ENCODE results near the gene PREX1.

DNA sequence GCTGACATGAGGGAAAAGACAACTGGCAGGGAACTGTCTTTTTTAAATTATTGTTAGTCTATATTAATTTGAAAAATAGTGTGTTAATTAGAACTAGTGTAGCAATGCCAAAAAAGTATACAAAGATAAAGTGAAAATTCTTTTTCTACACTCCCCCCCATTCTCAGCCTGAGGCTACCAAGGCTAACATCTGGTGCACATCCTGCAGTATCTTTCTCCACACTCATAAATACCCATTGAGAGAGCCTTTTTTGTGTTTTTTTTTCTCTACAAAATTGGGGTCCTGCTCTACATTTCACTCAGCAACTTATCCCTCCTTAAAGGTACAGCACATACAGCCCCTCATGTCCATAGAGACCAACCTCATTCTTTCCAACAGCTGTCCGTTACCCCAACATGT, 20.7 kb downstream of the PREX1 start:
- TF ChIP-seq, protein P1, sequence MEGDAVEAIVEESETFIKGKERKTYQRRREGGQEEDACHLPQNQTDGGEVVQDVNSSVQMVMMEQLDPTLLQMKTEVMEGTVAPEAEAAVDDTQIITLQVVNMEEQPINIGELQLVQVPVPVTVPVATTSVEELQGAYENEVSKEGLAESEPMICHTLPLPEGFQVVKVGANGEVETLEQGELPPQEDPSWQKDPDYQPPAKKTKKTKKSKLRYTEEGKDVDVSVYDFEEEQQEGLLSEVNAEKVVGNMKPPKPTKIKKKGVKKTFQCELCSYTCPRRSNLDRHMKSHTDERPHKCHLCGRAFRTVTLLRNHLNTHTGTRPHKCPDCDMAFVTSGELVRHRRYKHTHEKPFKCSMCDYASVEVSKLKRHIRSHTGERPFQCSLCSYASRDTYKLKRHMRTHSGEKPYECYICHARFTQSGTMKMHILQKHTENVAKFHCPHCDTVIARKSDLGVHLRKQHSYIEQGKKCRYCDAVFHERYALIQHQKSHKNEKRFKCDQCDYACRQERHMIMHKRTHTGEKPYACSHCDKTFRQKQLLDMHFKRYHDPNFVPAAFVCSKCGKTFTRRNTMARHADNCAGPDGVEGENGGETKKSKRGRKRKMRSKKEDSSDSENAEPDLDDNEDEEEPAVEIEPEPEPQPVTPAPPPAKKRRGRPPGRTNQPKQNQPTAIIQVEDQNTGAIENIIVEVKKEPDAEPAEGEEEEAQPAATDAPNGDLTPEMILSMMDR (conservative IDR thresholded peaks at IDR 0.05): no peak
- TF ChIP-seq EZH2 (IDR thresholded peaks at IDR 0.05; ENCODE audit: low read depth): no peak

All from PC-9 (cell line).